Neutrophil (primary cell): ENCODE measurements around the gene EDAR.

Experiments used
- H3K27ac ChIP-seq: fragments of 200-600 bp; sonication (generic); 2 replicates; pipeline ENCODE4 v1.5.1; 2016; ENCODE audit warnings: mild to moderate bottlenecking, moderate library complexity
- H3K27me3 ChIP-seq: fragments of 200-600 bp; sonication (generic); 2 replicates; pipeline ENCODE4 v1.6.0; 2016; ENCODE audit warnings: mild to moderate bottlenecking
- H3K36me3 ChIP-seq: fragments of 200-600 bp; sonication (generic); 2 replicates; pipeline ENCODE4 v1.5.1; 2017
- H3K4me1 ChIP-seq, 2 experiments: fragments of 200-600 bp in 1 of 2; sonication (generic) in 1 of 2; 1 replicate in 1 of 2; 2 replicates in 1 of 2; pipeline versions ENCODE4 v1.5.1 to v1.6.1; 2013 to 2016; ENCODE audit warnings: low read depth in 1 of 2, low read length in 1 of 2, mild to moderate bottlenecking in 1 of 2, moderate library complexity in 1 of 2; ENCODE audit not compliant: control insufficient read depth in 1 of 2, insufficient read depth in 1 of 2
- H3K4me3 ChIP-seq, 2 experiments: fragments of 200-600 bp in 1 of 2; sonication (generic) in 1 of 2; 1 replicate in 1 of 2; 2 replicates in 1 of 2; pipeline ENCODE4 v1.5.1; 2013 to 2016; ENCODE audit warnings: low read depth in 1 of 2, low read length in 1 of 2, mild to moderate bottlenecking in 1 of 2, moderate library complexity in 1 of 2
- H3K9me3 ChIP-seq: fragments of 200-600 bp; sonication (generic); 2 replicates; pipeline ENCODE4 v1.5.1; 2016
- TF ChIP-seq, protein P1 (sequence below): fragments of 200-600 bp; sonication (generic); IDR thresholded peaks from 2 replicates; pipeline ENCODE4 v1.5.1; 2016; ENCODE audit warnings: antibody characterized with exemption

EDAR gene

DNA sequence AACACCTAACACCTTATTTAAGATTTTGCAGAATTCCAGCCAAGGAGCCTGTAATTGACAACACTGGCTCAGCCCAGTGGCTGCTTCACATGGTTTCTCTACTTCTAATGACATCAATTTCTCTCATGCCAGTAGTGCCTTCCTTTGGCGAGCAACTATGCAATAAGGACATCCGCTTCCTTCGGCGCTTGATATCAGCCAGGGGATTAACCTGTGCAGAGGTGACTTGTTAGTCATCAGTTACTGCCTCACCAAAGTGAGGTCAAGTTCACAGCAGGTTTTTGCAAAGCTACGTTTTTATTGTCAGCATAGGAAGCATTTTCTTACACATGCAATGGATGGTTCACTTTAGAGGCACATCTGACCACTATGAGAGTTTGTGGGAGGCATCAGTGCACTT is 24.0 kb upstream of the EDAR start:
- Histone ChIP-seq H3K4me1 (no peaks in the 10 kb centered on the region), H3K27me3 (no peaks in the 10 kb centered on the region), H3K4me3 (no peak overlapping the region), H3K27ac (no peak overlapping the region), H3K9me3 (no peaks in the 10 kb centered on the region), H3K36me3 (no peaks in the 10 kb centered on the region)
- TF ChIP-seq, protein P1, sequence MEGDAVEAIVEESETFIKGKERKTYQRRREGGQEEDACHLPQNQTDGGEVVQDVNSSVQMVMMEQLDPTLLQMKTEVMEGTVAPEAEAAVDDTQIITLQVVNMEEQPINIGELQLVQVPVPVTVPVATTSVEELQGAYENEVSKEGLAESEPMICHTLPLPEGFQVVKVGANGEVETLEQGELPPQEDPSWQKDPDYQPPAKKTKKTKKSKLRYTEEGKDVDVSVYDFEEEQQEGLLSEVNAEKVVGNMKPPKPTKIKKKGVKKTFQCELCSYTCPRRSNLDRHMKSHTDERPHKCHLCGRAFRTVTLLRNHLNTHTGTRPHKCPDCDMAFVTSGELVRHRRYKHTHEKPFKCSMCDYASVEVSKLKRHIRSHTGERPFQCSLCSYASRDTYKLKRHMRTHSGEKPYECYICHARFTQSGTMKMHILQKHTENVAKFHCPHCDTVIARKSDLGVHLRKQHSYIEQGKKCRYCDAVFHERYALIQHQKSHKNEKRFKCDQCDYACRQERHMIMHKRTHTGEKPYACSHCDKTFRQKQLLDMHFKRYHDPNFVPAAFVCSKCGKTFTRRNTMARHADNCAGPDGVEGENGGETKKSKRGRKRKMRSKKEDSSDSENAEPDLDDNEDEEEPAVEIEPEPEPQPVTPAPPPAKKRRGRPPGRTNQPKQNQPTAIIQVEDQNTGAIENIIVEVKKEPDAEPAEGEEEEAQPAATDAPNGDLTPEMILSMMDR: no peak

DNA sequence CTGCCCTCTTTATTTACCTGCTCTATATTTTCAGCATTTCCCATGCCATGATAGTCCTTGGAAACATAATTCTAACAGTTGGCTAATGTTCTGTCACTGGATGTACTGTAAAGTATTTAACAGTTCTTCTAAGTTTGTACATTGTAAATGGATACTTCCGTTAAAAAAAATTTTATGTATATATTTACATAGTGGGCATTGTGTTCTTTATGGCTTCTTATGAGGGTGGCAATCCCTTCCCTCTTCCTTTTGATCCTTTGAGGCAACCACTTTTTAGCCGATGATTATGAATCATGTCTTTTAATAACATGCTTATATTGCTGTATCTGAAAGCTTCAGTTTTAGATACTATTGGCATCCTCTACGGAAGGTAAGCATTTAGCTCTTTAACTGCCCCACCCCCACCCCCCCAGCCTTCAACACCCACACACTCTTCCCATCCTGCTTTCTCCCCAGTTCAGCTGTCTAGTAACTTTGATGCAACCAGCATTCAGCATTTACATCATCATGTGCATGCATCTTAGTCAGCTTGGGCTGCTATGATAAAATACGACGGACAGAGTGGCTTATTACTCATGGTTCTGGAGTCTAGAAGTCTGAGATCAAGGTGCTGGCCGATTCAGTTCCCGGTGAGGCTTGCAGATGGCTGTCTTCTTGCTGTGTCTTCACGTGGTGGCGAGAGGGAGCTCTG is 21.0 kb upstream of the EDAR start:
- H3K27ac ChIP-seq: no peak overlapping the region
- H3K9me3 ChIP-seq: no peaks in the 10 kb centered on the region
- no peaks in the 10 kb centered on the region for H3K27me3 ChIP-seq
- no peaks in the 10 kb centered on the region for H3K36me3 ChIP-seq
- H3K4me1 ChIP-seq: no peaks in the 10 kb centered on the region
- H3K4me3 ChIP-seq: no peak overlapping the region
- TF ChIP-seq, protein P1: no peak

DNA sequence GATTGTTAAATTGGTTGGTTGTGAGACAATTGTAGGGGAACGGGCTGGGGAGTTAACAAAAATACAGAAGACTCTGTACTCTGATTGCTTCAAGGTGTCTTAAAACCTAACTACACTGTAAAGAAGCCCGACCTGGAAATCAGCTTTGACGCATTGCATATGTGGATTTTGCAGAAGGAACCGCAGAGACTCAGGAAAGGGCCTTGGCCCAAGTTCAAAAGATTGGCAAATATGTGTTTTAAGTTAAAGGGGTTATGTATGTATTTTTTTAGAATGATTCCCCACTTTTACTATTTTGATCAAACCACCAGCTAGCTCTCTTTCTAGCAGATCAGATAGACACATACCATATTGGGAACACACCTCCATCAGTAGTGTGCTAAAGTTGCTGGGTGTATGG is 18.0 kb upstream of the EDAR start:
- H3K36me3 ChIP-seq: no peaks in the 10 kb centered on the region
- H3K27me3 ChIP-seq: no peaks in the 10 kb centered on the region
- no peak overlapping the region for H3K27ac ChIP-seq
- H3K4me3 ChIP-seq: no peak overlapping the region
- no peaks in the 10 kb centered on the region for H3K9me3 ChIP-seq
- TF ChIP-seq, protein P1: no peak
- H3K4me1 ChIP-seq: no peaks in the 10 kb centered on the region

DNA sequence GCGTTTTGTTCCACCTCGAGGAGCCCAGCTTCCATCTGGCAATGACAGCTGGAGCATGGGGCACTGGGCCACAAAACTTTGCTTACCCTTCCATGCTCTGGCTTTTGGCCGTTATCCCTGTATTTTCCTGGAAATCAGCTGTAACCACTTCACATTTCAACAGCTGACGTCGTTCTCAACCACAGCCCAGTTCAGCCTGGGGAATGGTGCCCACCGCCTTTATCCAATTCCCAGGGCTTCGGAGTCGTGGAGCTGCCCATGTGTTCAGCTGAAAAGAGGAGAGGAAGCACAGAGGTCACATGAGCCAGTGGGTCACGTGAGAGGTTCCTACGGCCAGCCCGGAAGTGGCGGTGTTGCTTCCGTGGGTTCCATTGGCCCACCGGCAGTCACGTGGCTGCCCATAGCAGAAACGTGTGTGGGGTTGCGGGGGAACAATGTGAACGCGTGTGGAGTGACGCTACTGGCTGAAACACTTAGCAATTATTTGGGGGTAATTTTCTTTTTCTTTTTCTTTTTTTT is 16.7 kb upstream of the EDAR start:
- H3K4me1 ChIP-seq: no peaks in the 10 kb centered on the region
- no peak overlapping the region for H3K27ac ChIP-seq
- no peaks in the 10 kb centered on the region for H3K36me3 ChIP-seq
- TF ChIP-seq, protein P1: no peak
- no peaks in the 10 kb centered on the region for H3K9me3 ChIP-seq
- no peaks in the 10 kb centered on the region for H3K27me3 ChIP-seq
- H3K4me3 ChIP-seq: no peak overlapping the region

- H3K27me3 ChIP-seq: no peaks in the 10 kb centered on the region
Observed at GRCh38 chr2:109001201-109001600, 12.2 kb upstream of the EDAR start.

More at GRCh38 chr2:109001201-109001600, 12.2 kb upstream of the EDAR start:
- Histone ChIP-seq H3K27ac (no peak overlapping the region), H3K36me3 (no peaks in the 10 kb centered on the region), H3K4me3 (no peak overlapping the region), H3K9me3 (no peaks in the 10 kb centered on the region), H3K4me1 (no peaks in the 10 kb centered on the region)
- TF ChIP-seq, protein P1: no peak
